Sigmoid colon (tissue), 3 donors: ENCODE data around the gene BNIP3.

Source experiments
- POLR2A ChIP-seq, 2 donors: fragments of 450-650 bp; IDR thresholded peaks; one replicate each; pipeline ENCODE4 v1.6.1; 2016; ENCODE audit warnings: antibody characterized with exemption in 2 of 2, mild to moderate bottlenecking in 2 of 2, moderate library complexity in 2 of 2
- TF ChIP-seq, protein P1 (sequence below), 4 experiments: fragments of 450-650 bp in 3 of 4; fragments of 200-600 bp in 1 of 4; IDR thresholded peaks; one replicate each; pipeline ENCODE4 v1.5.1; 2016 to 2019; ENCODE audit warnings: antibody characterized with exemption in 4 of 4, mild to moderate bottlenecking in 3 of 4, moderate library complexity in 2 of 4

DNA sequence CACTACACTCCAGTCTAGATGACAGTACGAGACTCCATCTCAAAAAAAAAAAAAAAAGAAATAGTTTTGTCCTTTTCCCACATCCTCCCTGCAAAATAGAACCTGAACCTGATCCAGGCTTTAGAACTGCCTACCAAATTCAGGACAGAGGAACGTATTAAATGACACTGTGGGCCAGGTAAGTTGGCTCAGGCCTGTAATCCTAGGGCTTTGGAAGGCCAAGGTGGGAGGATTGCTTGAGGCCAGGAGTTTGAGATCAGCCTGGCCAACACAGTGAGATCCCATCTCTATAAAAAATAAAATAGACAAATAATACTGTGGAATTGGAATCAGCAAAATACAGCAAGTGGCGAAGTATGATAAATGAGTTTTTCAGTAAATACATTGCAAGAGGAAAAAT lies 10.0 kb upstream of the BNIP3 start:
- TF ChIP-seq, protein P1, sequence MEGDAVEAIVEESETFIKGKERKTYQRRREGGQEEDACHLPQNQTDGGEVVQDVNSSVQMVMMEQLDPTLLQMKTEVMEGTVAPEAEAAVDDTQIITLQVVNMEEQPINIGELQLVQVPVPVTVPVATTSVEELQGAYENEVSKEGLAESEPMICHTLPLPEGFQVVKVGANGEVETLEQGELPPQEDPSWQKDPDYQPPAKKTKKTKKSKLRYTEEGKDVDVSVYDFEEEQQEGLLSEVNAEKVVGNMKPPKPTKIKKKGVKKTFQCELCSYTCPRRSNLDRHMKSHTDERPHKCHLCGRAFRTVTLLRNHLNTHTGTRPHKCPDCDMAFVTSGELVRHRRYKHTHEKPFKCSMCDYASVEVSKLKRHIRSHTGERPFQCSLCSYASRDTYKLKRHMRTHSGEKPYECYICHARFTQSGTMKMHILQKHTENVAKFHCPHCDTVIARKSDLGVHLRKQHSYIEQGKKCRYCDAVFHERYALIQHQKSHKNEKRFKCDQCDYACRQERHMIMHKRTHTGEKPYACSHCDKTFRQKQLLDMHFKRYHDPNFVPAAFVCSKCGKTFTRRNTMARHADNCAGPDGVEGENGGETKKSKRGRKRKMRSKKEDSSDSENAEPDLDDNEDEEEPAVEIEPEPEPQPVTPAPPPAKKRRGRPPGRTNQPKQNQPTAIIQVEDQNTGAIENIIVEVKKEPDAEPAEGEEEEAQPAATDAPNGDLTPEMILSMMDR (IDR thresholded peaks at IDR 0.05) = no peak
- TF ChIP-seq POLR2A (IDR thresholded peaks at IDR 0.05) = no peak
